Activated T-cell treated with anti-CD3 and anti-CD28 coated beads, Interleukin-2, amount 50 U/mL, for 72 hours (primary cell): ENCODE data around the gene NCAM2. TPM values are rescaled to one million over a fixed set of nuclear protein-coding genes. Genes with fewer than 3 reads are reported as not detected.
A peak's percentile ranks its signal among the peaks of the same experiment; 100 is the strongest.

ENCODE experiments used
- ATAC-seq, 2 donors: fragments of 150-1000 bp; cut with Tn5 transposase; replicated peaks in 1 of 2; 2 replicates each; pipeline ENCODE4 v1.10.0; 2021; ENCODE audit warnings: moderate library complexity in 2 of 2, mild to moderate bottlenecking in 1 of 2
- DNase-seq, 2 donors: peaks; one replicate each; pipeline ENCODE4 v3.0.0; 2021 to 2022; ENCODE audit warnings: mixed read lengths in 1 of 2
- H3K27ac Mint-ChIP-seq: one replicate; pipeline ENCODE4 v1.8.0; 2022; ENCODE audit warnings: mild to moderate bottlenecking, moderate library complexity, mixed read lengths
- H3K27me3 Mint-ChIP-seq: one replicate; pipeline ENCODE4 v1.8.0; 2022; ENCODE audit warnings: low read depth, mixed read lengths
- H3K36me3 Mint-ChIP-seq, 2 donors: one replicate each; pipeline ENCODE4 v1.8.0; 2022; ENCODE audit warnings: mixed read lengths in 2 of 2, mild to moderate bottlenecking in 1 of 2; ENCODE audit not compliant: insufficient read depth in 2 of 2
- H3K4me1 Mint-ChIP-seq: one replicate; pipeline ENCODE4 v1.8.0; 2022; ENCODE audit warnings: low read depth, mixed read lengths
- H3K4me3 Mint-ChIP-seq, 2 donors: one replicate each; pipeline ENCODE4 v1.8.0; 2022; ENCODE audit warnings: mild to moderate bottlenecking in 2 of 2, mixed read lengths in 2 of 2, moderate library complexity in 2 of 2
- H3K9me3 Mint-ChIP-seq, 2 donors: one replicate each; pipeline ENCODE4 v1.8.0; 2022; ENCODE audit warnings: mixed read lengths in 2 of 2
- total RNA-seq, 2 donors: library from RNA; stranded (reverse); gene quantifications; one replicate each; pipeline ENCODE4 v1.2.3, GENCODE V29; 2022

Gene NCAM2
- total RNA-seq, 2 donors from 2014 or later = not detected

DNA sequence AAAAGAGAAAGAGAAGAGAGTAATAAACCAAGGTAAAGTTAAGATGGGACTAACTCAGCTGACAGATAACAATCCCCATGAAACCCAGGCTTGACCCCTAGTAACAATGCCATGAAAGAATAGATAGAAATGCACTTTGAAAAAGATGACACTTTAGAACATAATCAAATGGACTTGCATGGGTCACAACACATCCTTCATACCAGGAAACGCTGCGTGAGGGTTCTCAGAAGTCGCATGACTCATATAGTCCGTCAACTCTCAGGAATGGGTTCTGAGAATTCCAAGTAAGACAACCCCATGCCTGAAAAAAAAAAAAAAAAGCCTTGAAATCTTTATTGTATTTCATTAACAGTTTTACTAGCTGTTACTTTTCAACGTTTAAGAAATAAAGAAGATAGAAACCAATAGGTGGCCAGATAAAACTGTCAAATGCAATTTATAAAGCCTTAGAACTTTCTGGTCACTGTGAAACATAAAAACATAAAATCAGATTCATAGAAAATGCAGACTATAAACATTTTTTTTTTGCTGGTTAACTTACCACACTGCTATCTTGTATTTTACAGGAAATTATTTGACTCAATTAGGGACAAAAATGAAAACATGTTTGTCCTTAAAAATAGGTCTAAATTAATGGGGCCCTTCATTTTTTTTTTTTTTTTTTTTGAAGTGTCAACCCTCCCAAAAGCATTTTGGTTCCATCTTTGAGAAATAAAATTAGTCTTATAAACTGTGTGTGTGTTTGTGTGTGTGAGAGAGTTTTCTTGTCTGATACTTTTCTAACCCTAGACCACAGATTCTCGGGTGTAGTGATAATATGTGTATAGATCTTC lies 202.1 kb downstream of the NCAM2 start:
- Mint-ChIP-seq H3K9me3 (no peaks in the 10 kb centered on the region), H3K36me3 (no peaks in the 10 kb centered on the region), H3K4me1 (no peaks in the 10 kb centered on the region), H3K27ac (peak overlapping the region; percentile 69), H3K4me3 (peak overlapping the region in 1 of 2 donors; percentile 66), H3K27me3 (no peaks in the 10 kb centered on the region)
- ATAC-seq (peak in 1 of 2 donors; percentile 50), DNase-seq (peak in 1 of 2 donors; percentile 9)

DNA sequence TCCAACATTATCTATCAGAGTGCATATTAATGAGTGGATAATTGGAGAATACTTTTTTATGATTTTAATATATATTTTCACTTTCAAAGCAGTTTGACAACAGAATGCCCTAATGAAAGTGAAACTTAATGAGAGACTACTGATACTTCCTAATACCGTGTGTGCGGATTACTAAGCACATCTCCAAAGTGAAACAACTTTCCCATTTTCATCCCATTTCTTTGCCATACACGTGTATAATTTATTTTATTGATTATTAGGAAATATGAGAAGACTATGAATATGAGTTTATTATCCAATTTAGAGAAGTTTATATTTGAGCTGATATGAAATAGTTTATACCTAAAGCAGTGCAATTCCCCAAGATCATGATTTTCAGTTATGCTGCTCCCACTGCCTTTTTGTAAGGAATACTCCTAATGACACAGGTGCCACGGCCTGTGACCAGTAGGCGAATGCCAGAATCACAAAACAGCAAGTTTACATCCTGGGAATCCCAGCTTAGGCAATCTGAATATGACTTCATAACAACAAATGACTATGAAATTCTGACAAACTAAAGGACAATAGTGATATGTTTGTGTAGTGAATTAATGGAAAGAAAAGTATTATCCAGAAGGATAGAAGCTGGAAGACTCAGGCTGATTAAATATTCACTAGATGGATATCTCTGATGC lies 202.9 kb downstream of the NCAM2 start:
- ATAC-seq (no peak), DNase-seq (no peak)
- Mint-ChIP-seq H3K36me3 (no peaks in the 10 kb centered on the region), H3K9me3 (no peaks in the 10 kb centered on the region), H3K27me3 (no peaks in the 10 kb centered on the region), H3K4me1 (no peaks in the 10 kb centered on the region), H3K4me3 (no peak overlapping the region), H3K27ac (peak overlapping the region; percentile 65)

- Mint-ChIP-seq H3K9me3 (no peaks in the 10 kb centered on the region), H3K4me3 (no peak overlapping the region), H3K27ac (no peak overlapping the region), H3K36me3 (no peaks in the 10 kb centered on the region), H3K4me1 (no peaks in the 10 kb centered on the region), H3K27me3 (no peaks in the 10 kb centered on the region)
- ATAC-seq = no peak
- DNase-seq = no peak
These were observed 205.7 kb downstream of the NCAM2 start for GRCh38 chr21:21203822-21204339.

- Mint-ChIP-seq H3K27me3 (no peaks in the 10 kb centered on the region), H3K36me3 (no peaks in the 10 kb centered on the region)
- ATAC-seq = no peak
These were observed 206.3 kb downstream of the NCAM2 start for GRCh38 chr21:21204366-21204996.

DNA sequence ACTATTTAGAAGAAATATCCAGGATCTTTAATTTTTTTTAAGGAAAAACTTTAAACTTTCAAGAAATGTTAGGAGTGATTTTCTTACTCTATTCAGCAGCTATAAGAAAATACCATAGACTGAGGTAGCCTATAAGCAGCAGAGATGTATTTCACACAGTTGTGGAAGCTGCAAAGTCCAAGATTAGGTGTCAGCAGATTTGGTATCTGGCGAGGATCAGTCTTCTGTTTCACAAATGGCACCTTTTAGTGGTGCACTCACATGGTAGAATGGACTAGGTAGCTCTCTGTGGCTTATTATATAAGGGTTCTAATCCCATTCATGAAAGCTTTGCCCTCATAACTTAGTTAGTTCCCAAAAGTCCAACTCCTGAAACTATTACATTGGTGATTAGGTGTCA lies 207.4 kb downstream of the NCAM2 start:
- Mint-ChIP-seq H3K27me3 (no peaks in the 10 kb centered on the region), H3K9me3 (peaks cover 0 to 2% of the 10 kb centered on the region in 2 donors), H3K4me1 (no peaks in the 10 kb centered on the region), H3K27ac (no peak overlapping the region), H3K36me3 (no peaks in the 10 kb centered on the region), H3K4me3 (no peak overlapping the region)
- no peak for DNase-seq
- no peak for ATAC-seq

More at GRCh38 chr21:21204366-21204996, 206.3 kb downstream of the NCAM2 start:
- H3K9me3 Mint-ChIP-seq = no peaks in the 10 kb centered on the region
- DNase-seq = no peak
- no peak overlapping the region for H3K27ac Mint-ChIP-seq
- no peaks in the 10 kb centered on the region for H3K4me1 Mint-ChIP-seq
- H3K4me3 Mint-ChIP-seq = no peak overlapping the region

DNA sequence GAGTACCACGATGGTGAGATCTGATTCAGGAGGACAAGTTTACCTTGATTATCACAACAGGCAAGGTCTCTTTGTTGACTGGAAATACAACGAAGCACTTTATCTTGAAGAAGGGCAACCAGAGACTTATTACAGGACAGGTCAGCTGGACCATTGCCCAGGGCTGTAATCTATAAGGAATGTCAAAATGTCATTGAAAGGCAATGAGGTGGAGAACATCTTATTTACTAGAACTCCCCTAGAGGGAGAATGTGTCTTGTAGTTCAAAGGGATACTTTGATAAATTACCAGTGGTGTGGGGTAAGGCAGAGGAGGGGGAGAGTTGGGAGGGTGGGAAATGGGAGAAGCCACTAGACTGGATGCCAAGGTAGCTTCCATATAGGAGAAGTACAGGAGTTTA lies 212.3 kb downstream of the NCAM2 start:
- Mint-ChIP-seq H3K27me3 (no peaks in the 10 kb centered on the region), H3K9me3 (peaks cover 3 to 5% of the 10 kb centered on the region in 2 donors), H3K27ac (no peak overlapping the region), H3K36me3 (no peaks in the 10 kb centered on the region), H3K4me3 (no peak overlapping the region), H3K4me1 (no peaks in the 10 kb centered on the region)
- DNase-seq (no peak), ATAC-seq (no peak)

- H3K27me3 Mint-ChIP-seq = no peaks in the 10 kb centered on the region
- H3K9me3 Mint-ChIP-seq = peaks cover 3 to 7% of the 10 kb centered on the region in 2 donors
- H3K4me1 Mint-ChIP-seq = no peaks in the 10 kb centered on the region
- ATAC-seq = no peak
- no peak overlapping the region for H3K4me3 Mint-ChIP-seq
- no peak for DNase-seq
- H3K27ac Mint-ChIP-seq = no peak overlapping the region
- H3K36me3 Mint-ChIP-seq = no peaks in the 10 kb centered on the region
These were observed 215.1 kb downstream of the NCAM2 start for GRCh38 chr21:21213297-21213696.

- DNase-seq = no peak
- H3K4me3 Mint-ChIP-seq = no peak overlapping the region
- ATAC-seq = no peak
- no peaks in the 10 kb centered on the region for H3K27me3 Mint-ChIP-seq
- H3K36me3 Mint-ChIP-seq = peaks cover 0 to under 1% of the 10 kb centered on the region in 2 donors
- H3K9me3 Mint-ChIP-seq = peaks cover 4 to 5% of the 10 kb centered on the region in 2 donors
- H3K4me1 Mint-ChIP-seq = no peaks in the 10 kb centered on the region
- no peak overlapping the region for H3K27ac Mint-ChIP-seq
These were observed 217.8 kb downstream of the NCAM2 start for GRCh38 chr21:21216047-21216446.

DNA sequence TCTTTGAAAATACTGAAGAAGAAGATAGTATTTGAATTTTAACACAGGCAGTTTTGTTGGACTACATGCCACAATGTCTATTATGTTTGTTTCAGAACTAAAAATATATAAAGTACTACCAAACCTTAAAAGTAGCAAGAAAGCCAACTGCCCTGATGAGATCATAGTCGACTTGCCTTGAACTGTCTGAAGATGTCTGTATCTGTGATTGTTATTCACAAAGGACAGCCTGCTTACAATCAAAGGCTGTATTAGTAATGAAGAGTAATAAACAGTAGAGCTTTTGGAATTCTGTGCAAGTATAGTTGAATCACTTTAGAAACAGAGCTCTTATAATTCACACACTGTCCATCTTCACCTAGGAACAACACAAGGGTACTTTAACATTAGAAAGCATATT lies 228.3 kb downstream of the NCAM2 start:
- Mint-ChIP-seq H3K9me3 (peaks cover 1 to 6% of the 10 kb centered on the region in 2 donors), H3K27me3 (no peaks in the 10 kb centered on the region), H3K27ac (no peak overlapping the region), H3K4me1 (no peaks in the 10 kb centered on the region), H3K36me3 (no peaks in the 10 kb centered on the region), H3K4me3 (no peak overlapping the region)
- ATAC-seq = no peak
- no peak for DNase-seq

- Mint-ChIP-seq H3K27me3 (no peaks in the 10 kb centered on the region), H3K4me1 (no peaks in the 10 kb centered on the region), H3K9me3 (no peaks in the 10 kb centered on the region), H3K4me3 (no peak overlapping the region), H3K36me3 (no peaks in the 10 kb centered on the region), H3K27ac (no peak overlapping the region)
- no peak for DNase-seq
- no peak for ATAC-seq
These were observed 232.5 kb downstream of the NCAM2 start for GRCh38 chr21:21230672-21231071.

GRCh38 chr21:21231913-21232312 lies 233.7 kb downstream of the NCAM2 start:
- no peaks in the 10 kb centered on the region for H3K9me3 Mint-ChIP-seq
- H3K4me1 Mint-ChIP-seq = no peaks in the 10 kb centered on the region
- H3K36me3 Mint-ChIP-seq = no peaks in the 10 kb centered on the region
- ATAC-seq = no peak
- H3K4me3 Mint-ChIP-seq = no peak overlapping the region
- DNase-seq = no peak
- no peak overlapping the region for H3K27ac Mint-ChIP-seq
- H3K27me3 Mint-ChIP-seq = no peaks in the 10 kb centered on the region

GRCh38 chr21:21232320-21232719 lies 234.1 kb downstream of the NCAM2 start:
- no peak for DNase-seq
- no peak overlapping the region for H3K4me3 Mint-ChIP-seq
- no peak overlapping the region for H3K27ac Mint-ChIP-seq
- H3K27me3 Mint-ChIP-seq = no peaks in the 10 kb centered on the region
- H3K9me3 Mint-ChIP-seq = no peaks in the 10 kb centered on the region
- no peaks in the 10 kb centered on the region for H3K4me1 Mint-ChIP-seq
- ATAC-seq = no peak
- H3K36me3 Mint-ChIP-seq = no peaks in the 10 kb centered on the region

DNA sequence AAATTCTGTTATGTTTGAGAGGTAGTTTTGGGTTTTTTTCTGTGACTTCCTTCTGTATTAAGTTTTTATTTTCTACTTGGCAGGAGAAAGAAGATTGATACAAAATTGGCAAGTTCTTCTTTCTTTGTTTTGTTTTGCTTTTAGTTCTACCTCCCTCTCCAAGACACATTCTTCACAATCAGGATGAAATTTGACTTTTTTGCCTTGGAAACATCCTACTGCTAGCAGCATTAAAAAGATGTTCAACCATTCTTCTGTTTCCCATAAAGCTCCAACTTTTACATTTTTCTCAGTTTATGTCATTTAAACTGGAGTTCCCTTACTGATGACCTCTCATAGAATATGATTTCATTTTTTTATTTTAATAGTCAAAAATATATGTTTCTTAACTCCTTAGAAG lies 234.8 kb downstream of the NCAM2 start:
- Mint-ChIP-seq H3K27me3 (no peaks in the 10 kb centered on the region), H3K36me3 (no peaks in the 10 kb centered on the region), H3K9me3 (no peaks in the 10 kb centered on the region), H3K4me1 (no peaks in the 10 kb centered on the region), H3K27ac (no peak overlapping the region), H3K4me3 (no peak overlapping the region)
- DNase-seq (no peak), ATAC-seq (no peak)
